Measurements from ENCODE around the gene TM9SF4.

Gene TM9SF4

GRCh38 chr20:32109392-32110172 is at the start of gene TM9SF4:
TSS of gene TM9SF4 (plus strand) at chr20:32109714. CDS start at chr20:32109741, 27 bp downstream.
- DNase-seq, result peak; percentile 92
- CTCF ChIA-PET, result no interaction called here
- no peaks in the 10 kb centered on the region for H3K27me3 Mint-ChIP-seq
- H3K36me3 Mint-ChIP-seq, result peaks cover 10% of the 10 kb centered on the region
- peak within 1 kb of the TSS; percentile 95 for H3K4me3 Mint-ChIP-seq
- peak within 1 kb of the TSS; percentile 93 for H3K27ac Mint-ChIP-seq
- H3K9me3 Mint-ChIP-seq, result no peaks in the 10 kb centered on the region
- H3K4me1 Mint-ChIP-seq, result peaks cover 26% of the 10 kb centered on the region

DNA sequence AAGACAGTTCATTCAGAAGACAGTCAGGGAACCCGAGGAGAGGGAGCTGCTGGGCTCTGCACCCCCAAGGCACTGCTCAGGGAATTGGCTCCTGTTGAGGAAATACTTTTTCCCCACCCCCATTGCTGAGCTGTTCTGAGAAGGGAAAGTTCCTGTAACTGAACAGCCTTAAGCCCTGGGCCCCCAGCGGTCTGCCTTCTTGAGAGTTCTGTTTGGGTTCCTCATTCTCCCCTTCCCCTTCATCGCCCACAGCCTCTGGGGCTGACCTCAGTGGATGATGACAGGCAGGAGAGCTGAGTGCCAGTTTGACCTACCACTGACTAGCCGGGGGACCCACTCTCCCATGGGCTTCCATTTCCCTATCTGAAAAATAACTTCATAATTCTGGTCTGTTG is 46.7 kb upstream of the TM9SF4 start:
- CTCF ChIA-PET, result interaction anchor here (0.8 to 3.4 kb wide), 4 partner anchors 11 to 37 kb away, joined by 3 to 7 read pairs (median 4); no protein-coding TSS in a partner anchor
- no peak overlapping the region for H3K4me3 Mint-ChIP-seq
- H3K36me3 Mint-ChIP-seq, result no peaks in the 10 kb centered on the region
- DNase-seq, result no peak
- no peaks in the 10 kb centered on the region for H3K9me3 Mint-ChIP-seq
- peaks cover 5% of the 10 kb centered on the region for H3K4me1 Mint-ChIP-seq
- no peak overlapping the region for H3K27ac Mint-ChIP-seq
- peaks cover 58% of the 10 kb centered on the region for H3K27me3 Mint-ChIP-seq

DNA sequence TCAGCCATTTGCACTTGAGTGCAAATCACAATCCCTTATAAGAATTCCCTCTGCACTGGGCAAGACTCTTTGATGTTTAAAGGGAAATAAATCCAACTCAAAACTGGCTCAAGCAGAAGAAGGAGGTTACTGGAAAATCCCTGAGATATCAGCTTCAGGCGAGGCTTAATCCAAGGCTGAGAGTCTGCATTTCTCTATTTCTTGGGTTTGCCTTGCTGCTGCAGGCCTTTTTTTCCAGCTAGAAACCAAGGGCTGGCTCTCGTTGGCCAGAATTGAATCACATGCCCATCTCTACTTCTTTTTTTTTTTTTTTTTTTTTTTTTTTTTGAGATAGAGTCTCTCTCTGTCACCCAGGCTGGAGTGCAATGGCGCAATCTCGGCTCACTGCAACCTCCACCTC is 45.8 kb upstream of the TM9SF4 start:
- Mint-ChIP-seq H3K27me3 (peaks cover 49% of the 10 kb centered on the region), H3K4me3 (no peak overlapping the region), H3K36me3 (no peaks in the 10 kb centered on the region)

DNA sequence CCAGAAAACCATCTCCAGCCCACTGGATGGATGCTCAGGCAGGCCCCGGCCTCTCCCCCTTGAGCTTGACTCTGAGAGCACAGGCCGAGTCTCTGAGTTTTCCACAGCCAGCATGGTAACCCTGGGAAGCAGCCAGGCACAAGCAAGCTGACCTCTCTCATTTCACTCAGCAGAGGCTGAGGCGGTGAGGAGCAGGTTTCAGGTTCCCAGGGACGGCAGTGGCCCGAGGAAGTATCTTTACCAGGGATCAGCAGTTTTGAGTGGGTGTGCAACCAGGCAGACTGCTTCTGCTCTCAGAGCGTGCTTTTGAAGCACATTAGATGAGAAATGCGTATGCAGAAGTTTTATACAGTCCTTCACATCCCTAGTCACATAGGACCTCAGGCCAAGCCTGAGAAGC is 44.8 kb upstream of the TM9SF4 start:
- Mint-ChIP-seq H3K36me3 (no peaks in the 10 kb centered on the region), H3K9me3 (no peaks in the 10 kb centered on the region), H3K4me3 (no peak overlapping the region), H3K27me3 (peaks cover 44% of the 10 kb centered on the region), H3K27ac (no peak overlapping the region), H3K4me1 (peaks cover 5% of the 10 kb centered on the region)
- DNase-seq, result no peak
- CTCF ChIA-PET, result no interaction called here

More for the DNA sequence above, 45.8 kb upstream of the TM9SF4 start:
- no peak overlapping the region for H3K27ac Mint-ChIP-seq
- H3K9me3 Mint-ChIP-seq, result no peaks in the 10 kb centered on the region
- CTCF ChIA-PET, result interaction anchor here (1.4 kb wide), 1 partner anchor 10 kb away, joined by 4 read pairs; no protein-coding TSS in a partner anchor
- H3K4me1 Mint-ChIP-seq, result peaks cover 5% of the 10 kb centered on the region
- DNase-seq, result no peak

DNA sequence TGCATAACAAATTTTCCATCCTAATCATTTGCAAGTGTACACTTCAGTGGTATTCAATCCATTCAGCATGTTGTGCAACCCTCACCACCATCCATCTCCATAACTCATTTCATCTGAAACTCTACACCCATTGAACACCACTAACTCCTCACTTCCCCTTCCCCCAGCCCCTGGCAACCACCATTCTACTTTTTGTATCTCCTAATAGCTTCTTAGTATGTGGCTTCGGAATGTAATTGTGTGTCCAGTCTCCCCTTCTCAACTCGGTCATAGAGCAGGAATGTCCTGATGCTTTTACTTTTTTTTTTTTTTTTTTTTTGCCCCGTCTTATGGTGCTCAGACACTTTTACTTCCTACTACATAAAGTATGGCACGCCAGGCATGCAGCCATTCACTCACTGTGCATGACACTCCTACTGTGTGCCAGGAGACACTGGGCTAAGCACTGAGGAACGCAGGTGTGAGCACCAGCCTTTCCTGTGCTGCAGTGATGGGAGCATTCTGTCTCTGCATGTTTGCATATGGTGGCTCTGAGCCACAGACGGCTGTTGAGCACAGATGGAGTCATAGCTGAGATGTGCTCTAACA is 42.2 kb upstream of the TM9SF4 start:
- H3K4me1 Mint-ChIP-seq, result peaks cover 3% of the 10 kb centered on the region
- no peak overlapping the region for H3K4me3 Mint-ChIP-seq
- H3K27me3 Mint-ChIP-seq, result peaks cover 27% of the 10 kb centered on the region
- H3K9me3 Mint-ChIP-seq, result no peaks in the 10 kb centered on the region
- CTCF ChIA-PET, result no interaction called here
- no peak overlapping the region for H3K27ac Mint-ChIP-seq
- no peaks in the 10 kb centered on the region for H3K36me3 Mint-ChIP-seq
- DNase-seq, result no peak

GRCh38 chr20:32068174-32068573 is 41.3 kb upstream of the TM9SF4 start:
- H3K27ac Mint-ChIP-seq, result no peak overlapping the region
- CTCF ChIA-PET, result no interaction called here

DNA sequence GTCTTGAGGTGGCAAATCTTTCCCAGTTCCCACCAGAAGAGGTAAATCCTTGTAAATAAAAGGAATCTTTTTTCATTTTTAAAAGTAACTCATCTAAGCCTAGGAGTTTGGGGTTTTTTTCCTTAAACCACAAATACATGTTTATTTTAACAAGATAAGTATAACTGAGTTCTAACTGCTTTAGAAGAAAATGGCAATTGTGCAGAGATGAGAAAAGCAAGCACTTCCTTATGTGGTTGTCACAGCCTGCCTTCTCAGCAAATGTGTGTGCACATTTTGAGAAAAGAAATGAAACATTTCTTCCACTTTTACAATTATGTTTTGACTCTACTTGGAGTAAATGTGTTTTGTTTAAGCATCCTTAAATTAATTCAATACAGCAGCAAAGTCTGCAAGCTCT is 39.8 kb upstream of the TM9SF4 start:
- H3K4me3 Mint-ChIP-seq, result no peak overlapping the region
- peaks cover 18% of the 10 kb centered on the region for H3K27me3 Mint-ChIP-seq
- no peaks in the 10 kb centered on the region for H3K4me1 Mint-ChIP-seq
- H3K36me3 Mint-ChIP-seq, result no peaks in the 10 kb centered on the region
- DNase-seq, result no peak
- H3K27ac Mint-ChIP-seq, result no peak overlapping the region
- no peaks in the 10 kb centered on the region for H3K9me3 Mint-ChIP-seq
- CTCF ChIA-PET, result no interaction called here

More at GRCh38 chr20:32068174-32068573, 41.3 kb upstream of the TM9SF4 start:
- Mint-ChIP-seq H3K27me3 (peaks cover 21% of the 10 kb centered on the region), H3K36me3 (no peaks in the 10 kb centered on the region), H3K4me1 (no peaks in the 10 kb centered on the region), H3K9me3 (no peaks in the 10 kb centered on the region), H3K4me3 (no peak overlapping the region)
- no peak for DNase-seq

- H3K9me3 Mint-ChIP-seq, result no peaks in the 10 kb centered on the region
- CTCF ChIA-PET, result no interaction called here
- H3K27me3 Mint-ChIP-seq, result peaks cover 19% of the 10 kb centered on the region
- no peaks in the 10 kb centered on the region for H3K4me1 Mint-ChIP-seq
- H3K36me3 Mint-ChIP-seq, result no peaks in the 10 kb centered on the region
- H3K27ac Mint-ChIP-seq, result no peak overlapping the region
- no peak for DNase-seq
- no peak overlapping the region for H3K4me3 Mint-ChIP-seq
Observed at GRCh38 chr20:32070282-32070681, 39.2 kb upstream of the TM9SF4 start.

GRCh38 chr20:32070690-32071213 is 38.8 kb upstream of the TM9SF4 start:
- CTCF ChIA-PET, result no interaction called here
- H3K27me3 Mint-ChIP-seq, result peaks cover 20% of the 10 kb centered on the region
- no peaks in the 10 kb centered on the region for H3K9me3 Mint-ChIP-seq
- DNase-seq, result no peak
- no peak overlapping the region for H3K4me3 Mint-ChIP-seq
- no peaks in the 10 kb centered on the region for H3K4me1 Mint-ChIP-seq
- no peaks in the 10 kb centered on the region for H3K36me3 Mint-ChIP-seq
- H3K27ac Mint-ChIP-seq, result no peak overlapping the region

GRCh38 chr20:32071395-32072167 is 37.9 kb upstream of the TM9SF4 start:
- Mint-ChIP-seq H3K4me1 (no peaks in the 10 kb centered on the region), H3K4me3 (no peak overlapping the region), H3K9me3 (no peaks in the 10 kb centered on the region), H3K36me3 (no peaks in the 10 kb centered on the region), H3K27ac (no peak overlapping the region), H3K27me3 (peaks cover 18% of the 10 kb centered on the region)
- CTCF ChIA-PET, result no interaction called here
- DNase-seq, result no peak

DNA sequence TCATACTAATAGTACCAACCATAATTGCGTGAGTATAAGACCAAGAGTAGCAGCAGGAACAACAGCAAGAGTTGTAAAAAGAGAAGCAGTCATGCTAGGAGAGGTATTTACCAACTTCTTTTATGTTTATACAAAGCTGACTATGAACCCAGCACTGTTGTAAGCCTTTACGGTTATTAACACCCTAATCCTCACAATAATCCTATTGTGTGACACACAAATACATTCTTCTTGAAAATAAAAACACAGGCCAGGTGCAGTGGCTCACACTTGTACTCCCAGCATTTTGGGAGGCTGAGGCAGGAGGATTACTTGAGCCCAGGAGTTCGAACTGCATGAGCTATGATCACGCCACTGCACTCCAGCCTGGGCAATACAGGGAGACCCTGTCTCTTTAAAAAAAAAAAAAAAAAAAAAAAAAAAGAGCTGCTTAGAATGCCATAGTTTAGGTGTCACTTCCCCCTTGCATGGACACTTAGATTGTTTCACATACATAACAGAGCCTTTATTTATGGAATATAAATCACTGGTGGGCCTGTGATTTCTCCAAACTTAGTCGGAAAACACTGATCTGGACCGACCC is 37.3 kb upstream of the TM9SF4 start:
- Mint-ChIP-seq H3K9me3 (no peaks in the 10 kb centered on the region), H3K4me1 (no peaks in the 10 kb centered on the region), H3K36me3 (no peaks in the 10 kb centered on the region), H3K27ac (no peak overlapping the region), H3K4me3 (no peak overlapping the region), H3K27me3 (peaks cover 25% of the 10 kb centered on the region)
- DNase-seq, result no peak
- CTCF ChIA-PET, result no interaction called here

DNA sequence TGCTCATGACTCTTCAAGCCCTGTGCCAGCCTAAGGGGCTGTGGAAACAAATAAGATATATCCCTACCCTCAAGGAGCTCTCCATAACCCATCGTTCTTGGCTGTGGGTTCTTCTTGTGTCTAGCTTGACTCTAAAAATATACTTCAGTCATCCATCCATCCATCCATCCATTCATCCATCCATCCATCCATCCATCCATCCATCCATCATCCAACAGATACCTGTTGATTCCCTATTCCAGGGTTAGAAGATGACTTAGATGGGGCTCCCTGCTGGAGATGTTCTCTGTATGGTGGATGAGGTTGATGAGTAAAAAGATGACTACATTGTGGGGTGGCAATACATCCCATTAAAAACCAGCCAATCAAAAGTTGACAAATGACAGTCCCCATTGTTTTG is 34.0 kb upstream of the TM9SF4 start:
- no peaks in the 10 kb centered on the region for H3K36me3 Mint-ChIP-seq
- DNase-seq, result no peak
- CTCF ChIA-PET, result interaction anchor here (1.0 kb wide), 1 partner anchor 43 kb away, joined by 3 read pairs; no protein-coding TSS in a partner anchor
- peaks cover 47% of the 10 kb centered on the region for H3K27me3 Mint-ChIP-seq
- H3K9me3 Mint-ChIP-seq, result no peaks in the 10 kb centered on the region
- H3K27ac Mint-ChIP-seq, result no peak overlapping the region
- no peak overlapping the region for H3K4me3 Mint-ChIP-seq
- no peaks in the 10 kb centered on the region for H3K4me1 Mint-ChIP-seq

- CTCF ChIA-PET, result no interaction called here
- DNase-seq, result no peak
- Mint-ChIP-seq H3K4me3 (no peak overlapping the region), H3K27me3 (peaks cover 56% of the 10 kb centered on the region), H3K36me3 (no peaks in the 10 kb centered on the region), H3K27ac (no peak overlapping the region), H3K9me3 (no peaks in the 10 kb centered on the region), H3K4me1 (no peaks in the 10 kb centered on the region)
Observed at GRCh38 chr20:32077190-32077589, 32.3 kb upstream of the TM9SF4 start.

GRCh38 chr20:32078322-32078721 is 31.2 kb upstream of the TM9SF4 start:
- no peak overlapping the region for H3K27ac Mint-ChIP-seq
- peaks cover 56% of the 10 kb centered on the region for H3K27me3 Mint-ChIP-seq
- H3K9me3 Mint-ChIP-seq, result no peaks in the 10 kb centered on the region
- DNase-seq, result no peak
- CTCF ChIA-PET, result interaction anchor here (1.7 to 2.9 kb wide), 2 partner anchors 13 to 256 kb away, joined by 4 to 17 read pairs; no protein-coding TSS in a partner anchor
- H3K4me1 Mint-ChIP-seq, result no peaks in the 10 kb centered on the region
- H3K36me3 Mint-ChIP-seq, result no peaks in the 10 kb centered on the region
- H3K4me3 Mint-ChIP-seq, result no peak overlapping the region
